GM12801 (cell line): Measurements from ENCODE around the gene TRAM2.

Source experiments
- CTCF ChIP-seq: IDR thresholded peaks from one replicate; pipeline ENCODE4 v1.5.1; 2011; ENCODE audit warnings: control low read depth; ENCODE audit not compliant: insufficient read length; ENCODE audit errors: extremely low read depth

The TRAM2 gene

GRCh38 chr6:52511163-52511562 lies 65.7 kb downstream of the TRAM2 start:
- no peak for TF ChIP-seq CTCF

- TF ChIP-seq CTCF = no peak
These were observed 66.7 kb downstream of the TRAM2 start for GRCh38 chr6:52510213-52510562.

GRCh38 chr6:52509281-52510212 lies 67.3 kb downstream of the TRAM2 start:
- TF ChIP-seq CTCF = no peak

- TF ChIP-seq CTCF = no peak
These were observed 68.6 kb downstream of the TRAM2 start for GRCh38 chr6:52508261-52508739.

GRCh38 chr6:52507557-52508260 lies 69.2 kb downstream of the TRAM2 start:
- no peak for TF ChIP-seq CTCF

GRCh38 chr6:52506476-52506875 lies 70.4 kb downstream of the TRAM2 start:
- TF ChIP-seq CTCF = no peak

- no peak for TF ChIP-seq CTCF
These were observed 71.0 kb downstream of the TRAM2 start for GRCh38 chr6:52505726-52506409.
